Measurements from ENCODE around the gene AIG1. TPM values are rescaled to one million over a fixed set of nuclear protein-coding genes. Genes with fewer than 3 reads are reported as not detected.

The AIG1 gene
- total RNA-seq, 2 donors from 2014 or later, result 41.3 to 67.0 TPM

DNA sequence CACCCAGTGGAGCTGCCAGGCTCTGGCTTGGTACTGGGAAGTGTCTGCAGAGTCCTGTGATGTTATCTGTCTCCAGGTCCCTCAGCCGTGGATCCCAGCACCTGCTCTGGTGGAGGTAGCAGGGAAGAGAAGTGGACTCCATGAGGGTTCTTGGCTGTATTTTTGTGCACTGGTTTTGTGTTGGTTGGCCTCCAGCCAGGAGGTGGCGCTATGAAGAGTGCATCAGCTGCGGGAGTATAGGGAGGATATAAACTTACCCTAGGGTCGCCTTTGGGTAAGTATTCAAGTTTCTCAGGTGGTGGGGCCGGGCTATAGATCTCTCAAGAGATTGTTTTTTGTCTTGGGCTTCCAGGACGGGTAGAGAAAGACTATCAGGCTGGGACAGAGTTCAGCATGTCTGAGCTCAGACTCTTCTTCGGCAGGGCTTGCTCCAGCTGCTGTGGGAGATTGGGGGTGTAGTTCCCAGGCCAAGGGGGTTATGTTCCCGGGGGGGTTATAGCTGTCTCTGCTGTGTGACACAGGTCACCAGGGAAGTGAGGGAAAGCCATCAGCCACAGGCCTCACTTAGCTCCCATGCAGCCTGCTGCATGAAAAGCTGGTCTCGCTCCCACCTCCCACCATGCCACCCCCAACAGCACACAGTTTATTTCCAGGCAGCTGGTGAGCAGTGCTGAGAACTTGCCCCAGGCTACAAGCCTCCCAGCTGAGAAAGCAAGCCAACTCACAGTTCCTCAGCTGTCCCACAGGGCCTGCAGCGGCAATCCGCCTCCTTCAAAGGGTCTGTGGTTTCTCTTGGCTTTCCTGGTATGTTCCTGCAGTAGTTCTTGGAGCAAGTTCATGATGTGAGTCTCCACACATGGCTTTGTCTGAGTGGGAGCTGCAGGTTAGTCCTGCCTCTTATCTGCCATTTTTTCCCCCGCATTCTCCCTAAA is 115.7 kb downstream of the AIG1 start:
- no peaks in the 10 kb centered on the region for H3K27me3 ChIP-seq (replicated peaks; ENCODE audit: insufficient read depth)
- H3K4me3 ChIP-seq, result no peak overlapping the region
- H3K27ac ChIP-seq, result no peak overlapping the region
- intact Hi-C loops (cut with DNase I), result no loop called here
- no peaks in the 10 kb centered on the region for H3K9me3 ChIP-seq
- 96% methylated on average over 12 of the region's 12 CpGs for WGBS
- DNase-seq (ENCODE audit: low spot score), result no peak
- H3K4me1 ChIP-seq (replicated peaks), result no peaks in the 10 kb centered on the region
- TF ChIP-seq CTCF (IDR thresholded peaks at IDR 0.05) (no peak), POLR2AphosphoS5 (IDR thresholded peaks at IDR 0.05) (no peak), POLR2A (IDR thresholded peaks at IDR 0.05) (no peak)
- no peaks in the 10 kb centered on the region for H3K36me3 ChIP-seq

- H3K4me1 ChIP-seq (replicated peaks), result no peaks in the 10 kb centered on the region
- 98% methylated on average over 4 of the region's 4 CpGs for WGBS
- no peaks in the 10 kb centered on the region for H3K9me3 ChIP-seq
- H3K36me3 ChIP-seq, result no peaks in the 10 kb centered on the region
- H3K27ac ChIP-seq, result no peak overlapping the region
- TF ChIP-seq CTCF (IDR thresholded peaks at IDR 0.05) (no peak), POLR2A (IDR thresholded peaks at IDR 0.05) (no peak), POLR2AphosphoS5 (IDR thresholded peaks at IDR 0.05) (no peak)
- DNase-seq (ENCODE audit: low spot score), result no peak
- no peaks in the 10 kb centered on the region for H3K27me3 ChIP-seq (replicated peaks; ENCODE audit: insufficient read depth)
- H3K4me3 ChIP-seq, result no peak overlapping the region
- intact Hi-C loops (cut with DNase I), result no loop called here
Observed at GRCh38 chr6:143177706-143178105, 117.0 kb downstream of the AIG1 start.

GRCh38 chr6:143179096-143179495 is 118.4 kb downstream of the AIG1 start:
- Histone ChIP-seq H3K36me3 (no peaks in the 10 kb centered on the region), H3K4me1 (replicated peaks) (no peaks in the 10 kb centered on the region), H3K27ac (no peak overlapping the region), H3K27me3 (replicated peaks; ENCODE audit: insufficient read depth) (no peaks in the 10 kb centered on the region), H3K4me3 (no peak overlapping the region), H3K9me3 (no peaks in the 10 kb centered on the region)
- intact Hi-C loops (cut with DNase I), result no loop called here
- no peak for TF ChIP-seq POLR2AphosphoS5 (IDR thresholded peaks at IDR 0.05)
- no peak for TF ChIP-seq POLR2A (IDR thresholded peaks at IDR 0.05)
- TF ChIP-seq CTCF (IDR thresholded peaks at IDR 0.05), result no peak
- DNase-seq (ENCODE audit: low spot score), result no peak
- 94% methylated on average over 3 of the region's 3 CpGs for WGBS

DNA sequence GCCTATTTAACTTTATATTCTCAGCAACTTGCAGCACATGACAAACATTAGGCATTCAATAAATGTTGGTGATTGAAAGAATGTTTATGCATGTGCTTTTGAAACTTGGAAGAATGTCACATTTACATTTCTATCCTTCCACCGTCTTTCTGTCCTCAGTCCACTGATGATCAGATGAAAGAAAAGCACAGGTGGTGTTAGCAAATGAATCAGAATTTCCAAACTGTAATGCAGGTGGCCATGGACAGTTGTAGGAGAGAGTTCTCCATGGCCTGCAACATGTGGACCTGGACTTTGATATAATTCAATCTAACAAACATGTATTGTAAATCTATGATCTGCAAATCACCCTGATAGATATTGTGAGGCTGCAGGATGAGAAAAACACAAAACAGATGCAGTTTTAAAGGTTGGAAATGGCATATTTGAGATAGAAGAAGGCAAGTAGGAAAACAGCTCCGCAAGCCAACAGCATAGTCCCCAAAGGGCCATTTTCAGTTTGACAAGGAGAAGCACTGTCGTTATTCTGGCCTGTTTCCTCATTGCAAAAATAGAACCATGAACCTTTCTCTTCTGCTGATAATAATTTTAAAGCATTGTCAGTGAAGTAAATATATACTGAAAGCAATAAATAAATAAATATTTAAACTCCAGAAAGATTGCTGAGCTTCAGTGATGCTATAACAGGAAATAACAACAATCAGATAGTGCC is 119.4 kb downstream of the AIG1 start:
- intact Hi-C loops (cut with DNase I), result no loop called here
- no peak for DNase-seq (ENCODE audit: low spot score)
- Histone ChIP-seq H3K4me1 (replicated peaks) (no peaks in the 10 kb centered on the region), H3K4me3 (no peak overlapping the region), H3K9me3 (no peaks in the 10 kb centered on the region), H3K27me3 (replicated peaks; ENCODE audit: insufficient read depth) (no peaks in the 10 kb centered on the region), H3K27ac (no peak overlapping the region), H3K36me3 (no peaks in the 10 kb centered on the region)
- TF ChIP-seq CTCF (IDR thresholded peaks at IDR 0.05), result no peak
- no peak for TF ChIP-seq POLR2A (IDR thresholded peaks at IDR 0.05)
- TF ChIP-seq POLR2AphosphoS5 (IDR thresholded peaks at IDR 0.05), result no peak
- WGBS, result 79% methylated on average over 3 of the region's 3 CpGs
